ENCODE measurements around the gene SRGAP2B.
"Not testable (repeated sequence)": the region's sequence is repeated elsewhere in the genome, so short reads cannot be mapped to it uniquely, and the experiment has no call there.

The SRGAP2B gene

DNA sequence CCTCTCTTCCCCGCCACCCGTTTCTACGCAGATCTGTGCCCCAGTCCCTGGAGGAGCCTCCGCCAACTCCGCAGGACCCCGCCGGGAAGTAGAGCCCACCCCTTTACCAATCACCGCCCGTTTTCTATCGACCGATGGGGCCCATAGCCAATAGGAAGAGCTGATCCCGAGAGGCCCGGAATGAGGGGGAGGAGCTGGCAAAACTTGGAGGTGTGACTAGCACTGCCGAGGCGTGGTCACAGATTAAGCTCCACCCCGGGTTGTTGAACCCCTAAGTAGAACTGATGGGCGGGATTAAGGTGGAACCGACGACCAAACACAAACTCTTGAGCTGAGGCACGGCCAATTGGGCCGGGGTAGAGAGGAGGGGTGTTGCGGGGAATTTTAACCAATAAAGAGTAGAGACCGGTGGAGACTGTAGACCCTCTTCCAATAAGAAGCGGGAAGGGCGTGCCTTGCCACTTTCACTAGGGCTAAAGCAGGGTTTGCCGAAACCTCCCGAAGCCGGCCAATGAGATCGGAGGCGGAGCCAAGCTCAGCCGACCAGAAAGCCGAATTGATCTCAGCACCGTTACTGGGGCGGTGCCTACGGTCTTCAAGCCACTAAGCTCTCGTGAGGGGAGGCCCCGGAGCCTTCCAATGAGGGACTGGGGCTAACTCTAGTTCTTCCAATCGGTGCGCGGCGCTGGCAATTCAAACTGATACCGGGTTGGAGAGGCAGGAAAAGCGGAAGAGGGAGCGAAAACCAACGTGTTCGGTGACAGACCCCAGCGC is at the start of gene SRGAP2B, which contains the start of gene FAM72D:
Gene SRGAP2B, minus strand, starts transcription at position 45 of the 774 bp plus-strand sequence. CDS start 2,427 bp downstream, outside the sequence.
Gene FAM72D, plus strand, starts transcription at position 691 of the 774 bp plus-strand sequence. CDS start 874 bp downstream, outside the sequence.
- intact Hi-C loops (cut with DNase I) = not testable (repeated sequence)

DNA sequence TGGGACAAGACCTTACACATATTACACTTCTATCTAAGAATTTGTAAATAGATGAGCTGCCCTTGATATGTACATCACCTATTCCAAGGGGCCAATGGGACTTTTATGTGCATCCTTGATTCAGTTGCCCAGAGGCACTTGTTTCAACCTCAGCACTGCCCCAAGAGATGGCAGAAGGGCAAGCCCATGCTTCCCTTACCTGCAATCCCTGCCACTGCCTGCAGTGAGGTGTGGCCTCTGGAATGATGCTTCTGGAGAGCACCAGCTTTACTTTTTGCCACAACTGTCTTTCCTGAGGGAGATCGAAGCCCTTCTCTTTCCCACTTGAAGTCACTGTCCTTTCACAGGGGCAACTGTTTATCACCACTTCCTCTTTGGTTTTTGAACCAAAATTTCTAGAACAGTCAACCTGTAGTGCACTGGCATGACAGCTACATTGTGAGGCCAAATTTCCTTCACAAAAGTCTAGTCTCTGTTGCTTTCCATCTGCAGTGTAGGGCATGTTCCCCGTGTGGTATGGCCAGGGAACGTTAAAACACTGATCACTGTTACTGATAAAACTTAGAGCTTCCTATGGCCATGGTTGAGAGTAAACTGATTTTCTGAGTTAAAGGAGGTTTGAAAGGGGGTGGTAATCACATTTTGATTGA is 49.3 kb upstream of the SRGAP2B start:
- DNase-seq; intact Hi-C loops (cut with DNase I): not testable (repeated sequence)

More for the DNA sequence above, at the start of gene SRGAP2B, which contains the start of gene FAM72D:
- not testable (repeated sequence) for DNase-seq

DNA sequence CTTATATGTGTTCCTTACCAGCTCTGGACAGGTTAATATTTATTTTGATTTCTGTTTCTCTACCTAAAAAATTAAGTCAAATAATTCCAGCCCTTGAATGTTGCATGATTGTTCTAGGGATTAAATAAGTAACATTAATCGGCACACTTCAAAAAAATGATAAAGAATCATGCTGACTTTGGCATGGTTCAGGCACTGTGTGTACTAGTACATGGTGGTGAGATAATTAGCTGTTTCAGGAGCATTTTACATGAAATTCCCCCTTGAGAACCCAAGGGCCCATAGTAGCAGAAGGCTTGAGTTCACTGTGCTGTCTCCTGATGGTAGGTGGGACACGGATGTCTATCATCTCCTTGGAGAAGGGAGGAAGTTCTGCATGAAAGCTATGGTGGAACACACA is 45.4 kb upstream of the SRGAP2B start:
- intact Hi-C loops (cut with DNase I) = not testable (repeated sequence)

DNA sequence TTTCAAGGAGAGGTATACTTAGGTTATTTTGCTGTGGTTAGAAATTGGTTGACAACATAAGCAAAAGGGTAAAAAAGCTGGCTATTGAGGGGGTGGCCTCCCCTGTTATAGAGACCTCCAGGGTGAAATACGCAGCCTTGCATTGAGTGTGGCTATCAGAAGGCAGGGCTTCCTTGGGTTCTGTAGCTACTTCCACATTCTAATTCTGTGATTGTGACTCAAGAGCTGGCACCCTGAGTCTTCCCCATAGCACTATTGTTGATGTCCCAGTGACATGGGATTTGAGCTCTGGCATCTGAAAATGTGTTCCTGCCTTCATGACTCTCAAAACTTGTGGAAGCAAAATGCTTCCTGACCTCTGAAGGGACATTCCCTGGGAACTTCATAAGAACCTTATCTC is 39.3 kb upstream of the SRGAP2B start:
- intact Hi-C loops (cut with DNase I); DNase-seq: not testable (repeated sequence)

More for the DNA sequence above, 45.4 kb upstream of the SRGAP2B start:
- not testable (repeated sequence) for DNase-seq

DNA sequence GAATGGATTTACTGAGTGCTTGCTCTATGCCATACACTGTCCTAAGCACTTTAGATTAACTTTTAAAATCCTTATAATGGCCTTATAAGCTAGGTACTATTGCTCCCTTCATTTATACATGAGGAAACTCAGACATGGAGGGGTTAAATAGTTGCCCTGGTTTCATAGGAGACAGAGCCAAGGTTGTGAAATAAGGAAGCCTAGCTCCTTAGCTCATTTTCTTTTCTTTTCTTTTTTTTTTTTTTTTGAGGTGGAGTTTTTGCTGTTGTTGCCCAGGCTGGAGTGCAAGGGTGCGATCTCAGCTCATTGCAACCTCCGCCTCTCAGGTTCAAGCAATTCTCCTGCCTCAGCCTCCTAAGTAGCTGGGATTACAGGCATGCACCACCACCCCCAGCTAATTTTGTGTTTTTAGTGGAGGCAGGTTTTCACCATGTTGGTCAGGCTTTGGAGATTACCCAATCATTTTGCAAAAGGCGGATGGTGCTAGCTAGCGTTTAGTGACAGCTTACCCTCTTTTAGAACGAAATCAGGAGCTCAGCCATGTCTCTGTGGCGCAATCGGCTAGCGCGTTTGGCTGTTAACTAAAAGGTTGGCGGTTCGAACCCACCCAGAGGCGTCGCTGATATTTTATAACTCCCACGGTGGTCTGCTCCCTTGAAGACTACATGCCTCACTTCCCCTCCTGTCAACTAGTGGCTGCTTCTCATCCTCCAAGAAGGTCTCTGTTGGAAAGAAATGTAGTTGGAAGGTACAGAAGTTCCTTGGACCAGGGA is 33.8 kb upstream of the SRGAP2B start:
- intact Hi-C loops (cut with DNase I) = not testable (repeated sequence)

DNA sequence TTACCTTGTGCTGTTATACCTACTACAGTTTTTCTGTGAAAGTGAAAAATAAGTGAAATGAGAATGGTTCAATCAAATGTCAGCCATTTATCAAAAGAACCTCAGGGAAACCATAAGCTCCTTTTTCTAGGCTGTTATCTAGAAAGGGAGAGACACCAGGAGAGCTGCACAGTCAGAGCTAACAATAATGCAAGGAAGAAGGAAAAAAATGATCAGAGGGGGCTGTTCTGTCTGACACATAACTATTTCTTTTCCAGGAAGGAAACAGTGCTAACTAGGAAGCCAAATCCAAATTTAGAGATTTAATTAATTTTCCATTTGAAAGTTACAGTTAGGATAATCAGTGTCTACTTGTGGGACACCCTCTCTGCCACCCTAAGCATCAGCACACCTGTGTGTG is 32.0 kb upstream of the SRGAP2B start:
- DNase-seq; intact Hi-C loops (cut with DNase I): not testable (repeated sequence)

More for the DNA sequence above, 33.8 kb upstream of the SRGAP2B start:
- peak in 2 of 10 donors; percentile 22 to 59 for DNase-seq

DNA sequence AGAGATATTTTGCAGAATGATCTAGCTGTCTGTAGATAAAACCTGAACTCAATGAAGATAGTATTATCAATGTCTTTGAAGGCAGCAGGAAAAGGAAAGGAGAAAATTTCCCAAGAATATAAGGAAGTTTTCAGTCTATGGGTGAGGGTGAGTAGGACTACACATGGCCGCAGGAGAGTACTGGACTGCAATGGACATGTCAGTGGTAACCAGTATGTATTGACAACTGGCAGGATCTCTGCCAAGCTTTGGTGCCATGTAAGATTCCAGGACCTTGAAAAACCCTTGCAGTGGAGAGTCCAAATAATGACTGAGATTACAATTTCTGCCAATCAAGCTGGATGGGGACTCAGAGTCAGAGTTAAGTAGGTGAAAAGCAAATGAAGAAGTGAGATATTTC is 30.0 kb upstream of the SRGAP2B start:
- DNase-seq; intact Hi-C loops (cut with DNase I): not testable (repeated sequence)

DNA sequence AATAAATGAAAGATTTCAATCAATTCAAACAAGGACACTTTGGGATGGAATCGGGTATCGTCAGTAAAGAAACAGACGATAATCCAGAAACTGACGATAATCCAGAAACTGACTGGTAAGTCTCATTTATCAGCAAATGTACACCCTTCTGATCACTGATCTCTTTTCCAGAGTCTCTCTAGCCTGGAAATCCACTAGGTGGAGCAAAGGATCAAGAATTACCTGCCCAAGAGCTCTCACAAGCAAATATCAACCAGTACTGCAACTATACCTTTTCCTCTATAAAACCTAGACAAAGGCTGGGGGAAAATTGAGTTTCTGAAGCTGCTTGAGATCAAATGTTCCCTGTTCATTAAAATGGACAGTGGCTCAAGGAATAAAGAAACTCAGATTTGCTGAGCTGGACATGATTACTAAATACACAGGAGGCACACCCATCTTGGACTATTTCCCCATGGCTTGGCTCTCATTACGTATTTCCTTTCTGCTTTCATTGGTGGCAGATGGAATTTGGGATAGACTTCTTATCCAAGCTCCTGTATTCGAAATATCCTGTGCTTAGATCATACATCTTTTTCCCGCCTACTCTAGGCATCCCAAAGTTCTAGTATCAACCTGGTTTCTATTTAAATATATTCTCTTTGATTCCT is 29.0 kb upstream of the SRGAP2B start:
- DNase-seq; intact Hi-C loops (cut with DNase I): not testable (repeated sequence)

DNA sequence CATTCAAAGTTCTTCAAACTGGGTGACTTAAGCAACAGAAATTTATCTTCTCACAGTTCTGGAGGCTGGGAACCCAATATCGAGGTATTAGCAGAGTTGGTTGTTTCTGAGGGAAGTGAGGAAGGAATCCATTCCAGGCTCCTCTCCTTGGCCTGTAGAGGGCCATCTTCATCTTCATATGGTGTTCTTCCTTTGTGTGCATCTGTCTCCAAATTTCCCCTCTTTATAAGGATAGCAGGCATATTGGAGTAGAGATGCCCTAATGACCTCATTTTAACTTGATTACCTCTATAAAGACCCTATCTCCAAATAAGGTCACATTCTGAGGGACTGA is 27.9 kb upstream of the SRGAP2B start:
- DNase-seq; intact Hi-C loops (cut with DNase I): not testable (repeated sequence)

DNA sequence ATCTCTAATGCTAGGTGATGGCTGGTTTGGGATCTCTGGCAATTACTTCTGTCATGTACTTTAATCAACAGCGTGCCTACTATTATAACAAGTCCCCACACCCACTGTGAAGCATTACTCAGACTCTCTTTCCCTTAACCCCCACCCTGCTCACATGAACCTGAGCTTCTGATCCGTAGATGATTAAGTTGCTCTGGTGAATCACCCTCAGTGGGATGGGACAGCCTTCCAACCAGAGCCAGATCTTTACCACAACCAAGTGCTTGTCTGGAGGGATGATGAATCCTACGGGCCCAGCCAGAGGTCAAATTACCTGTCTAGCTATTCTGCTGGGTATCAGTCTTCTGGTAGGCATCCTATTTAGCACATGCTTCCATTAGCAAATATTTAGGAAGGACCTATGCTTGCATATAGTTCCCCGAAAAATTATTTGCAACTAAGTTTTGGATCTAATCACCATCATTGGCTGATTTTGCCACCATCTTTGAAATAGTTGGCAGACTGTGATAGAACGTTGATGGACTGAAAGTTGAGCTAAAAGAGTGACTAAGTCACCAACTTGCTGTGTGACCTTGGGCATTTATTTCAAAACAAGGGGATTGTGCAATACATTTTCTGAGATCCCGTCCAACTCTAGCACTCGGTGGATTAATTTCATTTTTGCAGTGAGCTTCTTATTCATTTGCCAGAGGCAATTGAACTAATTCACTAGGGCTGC is 27.4 kb upstream of the SRGAP2B start:
- intact Hi-C loops (cut with DNase I); DNase-seq: not testable (repeated sequence)

DNA sequence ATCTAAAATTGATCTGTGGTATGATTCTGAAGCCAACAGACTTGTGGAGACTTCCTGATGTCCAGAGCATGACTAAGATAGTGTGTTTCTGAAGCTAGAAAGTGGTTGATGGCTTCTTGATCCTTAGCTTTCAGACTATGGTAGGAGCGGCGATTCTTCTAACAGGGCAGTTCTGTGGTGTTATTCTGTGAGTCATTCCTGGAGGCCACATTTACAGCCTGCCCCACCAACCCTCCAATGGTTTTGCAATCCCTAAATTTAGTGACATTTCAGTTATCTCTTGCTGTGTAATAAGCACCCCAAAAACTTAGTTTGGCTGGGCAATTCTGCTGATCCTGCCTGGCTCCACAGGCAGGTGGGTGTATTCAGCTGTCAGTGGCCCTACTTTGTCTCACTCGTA is 24.7 kb upstream of the SRGAP2B start:
- DNase-seq; intact Hi-C loops (cut with DNase I): not testable (repeated sequence)

DNA sequence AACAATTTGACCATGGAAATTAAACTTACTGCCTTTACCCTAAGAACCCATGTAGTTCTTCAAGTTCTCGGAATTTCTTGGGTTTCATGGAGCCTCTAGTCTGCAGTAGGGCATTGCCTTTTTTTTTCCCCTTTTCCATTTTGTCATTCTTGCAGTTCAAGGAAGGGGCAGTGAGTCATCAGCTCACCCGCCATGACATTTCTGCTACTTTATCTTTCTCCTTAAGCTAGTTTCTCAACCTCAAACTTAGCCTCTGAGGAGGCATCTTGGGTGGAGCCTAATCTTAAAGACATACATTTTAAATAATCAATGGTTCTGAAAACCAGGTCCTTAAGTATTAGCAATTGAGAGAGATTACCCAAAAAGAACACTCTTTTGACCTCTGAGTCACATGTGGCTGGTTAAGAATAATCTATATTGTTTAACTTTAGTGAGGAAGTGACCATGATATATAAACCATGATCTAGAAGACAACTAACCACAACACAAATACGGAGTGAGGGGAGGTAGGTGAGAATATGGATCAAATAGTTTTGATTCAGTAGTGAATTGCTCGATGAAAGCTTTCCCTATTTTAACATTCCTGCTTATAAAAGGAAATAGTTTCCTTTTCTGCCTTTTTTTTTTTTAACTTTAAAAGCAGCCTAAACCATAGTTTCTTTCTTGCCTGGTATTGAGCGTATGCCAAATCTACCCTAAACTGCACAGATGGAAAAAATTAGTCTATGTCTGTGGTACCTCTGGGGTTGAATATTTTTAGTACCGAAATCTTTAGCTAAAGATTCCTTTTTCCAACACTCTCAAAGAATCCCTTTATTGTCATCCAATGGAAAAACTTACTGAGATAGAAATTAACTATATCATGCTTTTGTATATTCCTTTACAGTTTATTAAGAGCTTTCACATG is 20.7 kb upstream of the SRGAP2B start:
- intact Hi-C loops (cut with DNase I); DNase-seq: not testable (repeated sequence)

DNA sequence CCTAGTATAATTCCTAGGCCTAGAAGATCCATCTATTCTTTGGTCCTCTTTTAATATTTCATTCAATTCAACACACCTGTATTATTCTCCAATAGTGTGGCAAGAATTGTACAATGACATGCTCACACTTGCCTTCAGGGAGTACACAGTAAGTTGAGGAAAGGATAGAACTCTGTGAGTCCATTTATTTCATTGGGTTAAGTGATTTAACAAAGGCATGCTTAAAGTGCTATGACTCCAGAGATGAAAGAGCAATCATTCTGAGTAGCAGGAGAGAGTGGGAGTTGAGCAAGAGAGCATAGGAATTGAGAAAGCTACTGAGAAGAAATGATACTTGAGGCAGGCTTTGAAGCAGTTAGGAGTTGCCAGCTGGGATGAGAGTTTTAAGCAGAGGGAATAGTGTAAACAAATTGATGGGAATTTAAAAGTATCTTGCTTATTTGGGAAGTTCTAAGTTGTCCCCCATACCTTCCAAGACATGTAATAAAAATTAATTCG is 19.5 kb upstream of the SRGAP2B start:
- intact Hi-C loops (cut with DNase I); DNase-seq: not testable (repeated sequence)

DNA sequence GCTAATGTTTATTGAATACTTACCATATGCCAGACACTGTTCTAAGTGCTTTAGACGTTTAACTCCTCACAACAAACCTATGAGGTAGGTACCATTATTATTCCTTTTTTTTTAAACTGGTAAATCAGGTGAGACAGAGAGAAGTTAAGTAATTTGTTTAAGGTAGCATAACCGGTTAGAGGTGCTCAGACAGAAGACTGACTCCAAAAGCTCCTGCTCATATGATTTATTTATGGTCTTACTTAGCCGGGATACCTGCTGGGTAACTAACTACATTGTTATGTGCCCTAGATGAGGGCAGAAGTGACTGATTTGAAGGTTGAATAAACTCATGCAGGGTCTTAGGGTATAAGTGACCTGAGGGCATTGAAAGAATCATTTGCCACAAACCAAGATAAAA is 17.6 kb upstream of the SRGAP2B start:
- intact Hi-C loops (cut with DNase I); DNase-seq: not testable (repeated sequence)

DNA sequence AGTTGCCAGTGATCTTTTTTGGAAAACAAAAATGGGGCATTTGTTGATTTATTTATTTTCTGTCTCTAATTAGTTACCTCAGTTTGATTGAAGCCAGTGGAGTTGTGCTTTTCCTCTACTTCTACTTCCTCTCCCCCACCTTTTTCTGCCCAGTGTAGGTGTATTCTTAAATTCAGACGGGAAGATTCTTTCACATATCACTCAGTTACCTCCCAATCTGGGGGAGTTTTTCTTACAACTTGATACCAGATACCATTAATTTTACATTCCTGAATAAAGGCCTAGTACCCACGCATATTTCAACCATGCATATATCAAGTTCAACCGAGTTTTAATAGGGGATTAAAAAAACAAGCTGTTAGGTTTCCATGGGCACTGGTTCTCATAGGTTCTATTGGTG is 16.5 kb upstream of the SRGAP2B start:
- intact Hi-C loops (cut with DNase I); DNase-seq: not testable (repeated sequence)

DNA sequence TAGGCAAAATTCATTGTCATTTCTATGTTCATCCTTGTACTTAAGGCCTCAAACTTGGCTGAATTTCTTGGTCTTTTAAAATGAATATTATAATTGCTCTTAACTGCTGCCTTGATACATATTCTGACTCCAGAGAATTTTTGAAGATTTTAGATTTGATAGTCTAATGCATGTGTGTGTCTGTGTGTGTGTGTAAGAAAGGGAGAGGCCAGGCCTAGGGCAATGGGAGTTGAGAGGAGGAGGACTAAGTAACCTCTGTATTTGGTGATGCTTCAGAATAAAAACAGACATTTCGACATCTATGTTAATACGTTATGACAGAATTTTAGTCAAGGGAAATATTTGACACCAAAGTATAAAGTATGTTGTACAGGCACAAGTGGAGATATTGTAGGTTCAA is 8.2 kb upstream of the SRGAP2B start:
- DNase-seq; intact Hi-C loops (cut with DNase I): not testable (repeated sequence)

DNA sequence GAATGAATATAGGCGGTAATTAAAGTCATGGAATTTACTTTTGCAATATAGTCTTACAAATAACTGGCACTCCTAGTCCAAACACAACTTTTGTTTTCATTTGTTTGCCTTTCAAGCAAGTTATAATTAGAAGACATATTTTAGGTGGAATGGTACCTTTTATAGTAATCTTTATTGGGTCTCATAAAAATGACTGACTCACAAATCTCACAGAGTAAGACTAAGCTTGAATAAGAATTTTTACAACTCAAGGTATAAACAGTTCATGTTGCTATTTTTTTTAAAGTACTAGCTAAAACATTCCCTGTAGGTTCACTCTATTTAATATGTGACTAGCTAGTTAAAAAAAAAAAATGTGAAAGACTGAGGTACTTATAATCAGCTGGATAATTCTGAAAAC is 6.6 kb upstream of the SRGAP2B start:
- intact Hi-C loops (cut with DNase I); DNase-seq: not testable (repeated sequence)

DNA sequence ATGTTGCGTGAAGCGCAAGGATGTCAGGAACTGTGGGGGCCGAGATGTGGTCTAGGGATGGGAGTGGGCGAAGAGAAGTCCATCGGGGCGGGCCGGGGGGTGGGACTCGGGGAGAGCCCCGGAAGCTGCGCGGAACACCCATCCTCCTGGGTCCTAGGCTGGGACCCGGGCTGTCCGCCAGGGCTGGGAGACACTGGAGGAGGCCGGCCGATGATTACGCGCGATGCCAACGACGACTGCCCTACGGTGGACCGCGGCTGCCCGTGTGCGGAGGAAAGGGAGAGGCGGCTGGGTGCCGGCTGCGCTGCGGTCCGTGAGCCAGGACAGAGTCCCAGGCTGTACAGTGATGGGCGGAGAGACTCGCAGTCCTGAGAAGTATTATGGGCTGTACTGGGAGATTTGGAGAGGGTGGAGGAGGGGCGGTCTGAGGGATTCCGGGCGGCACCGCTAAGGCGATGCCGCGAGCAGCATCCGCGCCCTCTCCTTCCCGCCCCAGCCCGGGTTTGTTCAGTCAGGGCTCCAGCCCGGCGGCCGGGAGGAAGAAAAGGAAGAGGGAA is 395 bp downstream of the SRGAP2B start:
- DNase-seq = peak in 6 of 10 donors; percentile 10 to 85 (median 16)
- intact Hi-C loops (cut with DNase I) = not testable (repeated sequence)

Measured in posterior cingulate gyrus (tissue), 11 donors.